HCEC 1CT (cell line): ENCODE measurements around the gene TMOD2.

Experiments used
- DNase-seq: peaks from one replicate; pipeline ENCODE4 v3.0.0-alpha.2; 2017

Gene TMOD2

DNA sequence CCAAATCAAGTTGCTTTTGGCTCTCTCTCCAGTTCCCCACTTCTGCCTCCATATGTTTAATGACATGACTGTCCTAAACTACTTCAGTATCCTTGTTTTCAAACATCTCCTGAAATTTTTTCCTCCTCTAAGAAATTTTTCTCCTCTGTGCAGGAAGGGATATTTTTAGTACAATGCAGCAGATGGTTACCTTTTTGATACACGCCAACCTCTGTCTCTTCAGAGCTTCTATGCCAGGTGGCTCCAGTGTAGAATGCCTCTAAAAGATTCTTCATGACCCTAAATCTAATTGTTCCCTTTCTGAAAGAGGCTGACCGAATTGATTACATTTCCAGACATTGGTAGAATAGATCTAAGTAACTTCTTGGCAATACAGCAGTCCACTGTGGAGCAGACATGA is 111.7 kb downstream of the TMOD2 start:
- no peak for DNase-seq

GRCh38 chr15:51864408-51865056 is 113.1 kb downstream of the TMOD2 start:
- no peak for DNase-seq

GRCh38 chr15:51865317-51865716 is 113.9 kb downstream of the TMOD2 start:
- DNase-seq = no peak
